GM12872 (cell line): Measurements from ENCODE around the gene TMEM40.

Experiments
- TF ChIP-seq, protein P1 (sequence below): IDR thresholded peaks from 3 replicates; pipeline ENCODE4 v1.5.1; 2011; ENCODE audit warnings: low read depth, mild to moderate bottlenecking, low read length, moderate library complexity; ENCODE audit not compliant: insufficient read depth

Gene TMEM40

DNA sequence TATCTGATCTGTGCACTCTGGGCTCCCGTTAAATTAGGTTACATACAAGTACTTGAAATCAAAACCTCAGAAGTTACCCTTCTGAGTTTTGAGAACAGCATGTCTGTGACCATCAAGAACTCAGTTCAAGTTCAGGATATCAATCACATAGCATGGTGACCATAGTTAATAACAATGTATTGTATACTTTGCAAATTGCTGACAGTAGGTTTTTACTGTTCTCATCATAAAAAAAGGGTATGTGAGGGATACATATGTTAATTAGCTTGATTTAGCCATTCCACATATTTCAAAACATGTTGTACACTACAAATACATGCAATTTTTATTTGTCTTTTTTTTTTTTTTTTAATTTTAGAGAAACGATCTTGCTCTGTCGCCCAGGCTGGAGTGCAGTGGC lies 25.5 kb downstream of the TMEM40 start:
- TF ChIP-seq, protein P1, sequence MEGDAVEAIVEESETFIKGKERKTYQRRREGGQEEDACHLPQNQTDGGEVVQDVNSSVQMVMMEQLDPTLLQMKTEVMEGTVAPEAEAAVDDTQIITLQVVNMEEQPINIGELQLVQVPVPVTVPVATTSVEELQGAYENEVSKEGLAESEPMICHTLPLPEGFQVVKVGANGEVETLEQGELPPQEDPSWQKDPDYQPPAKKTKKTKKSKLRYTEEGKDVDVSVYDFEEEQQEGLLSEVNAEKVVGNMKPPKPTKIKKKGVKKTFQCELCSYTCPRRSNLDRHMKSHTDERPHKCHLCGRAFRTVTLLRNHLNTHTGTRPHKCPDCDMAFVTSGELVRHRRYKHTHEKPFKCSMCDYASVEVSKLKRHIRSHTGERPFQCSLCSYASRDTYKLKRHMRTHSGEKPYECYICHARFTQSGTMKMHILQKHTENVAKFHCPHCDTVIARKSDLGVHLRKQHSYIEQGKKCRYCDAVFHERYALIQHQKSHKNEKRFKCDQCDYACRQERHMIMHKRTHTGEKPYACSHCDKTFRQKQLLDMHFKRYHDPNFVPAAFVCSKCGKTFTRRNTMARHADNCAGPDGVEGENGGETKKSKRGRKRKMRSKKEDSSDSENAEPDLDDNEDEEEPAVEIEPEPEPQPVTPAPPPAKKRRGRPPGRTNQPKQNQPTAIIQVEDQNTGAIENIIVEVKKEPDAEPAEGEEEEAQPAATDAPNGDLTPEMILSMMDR, result no peak

DNA sequence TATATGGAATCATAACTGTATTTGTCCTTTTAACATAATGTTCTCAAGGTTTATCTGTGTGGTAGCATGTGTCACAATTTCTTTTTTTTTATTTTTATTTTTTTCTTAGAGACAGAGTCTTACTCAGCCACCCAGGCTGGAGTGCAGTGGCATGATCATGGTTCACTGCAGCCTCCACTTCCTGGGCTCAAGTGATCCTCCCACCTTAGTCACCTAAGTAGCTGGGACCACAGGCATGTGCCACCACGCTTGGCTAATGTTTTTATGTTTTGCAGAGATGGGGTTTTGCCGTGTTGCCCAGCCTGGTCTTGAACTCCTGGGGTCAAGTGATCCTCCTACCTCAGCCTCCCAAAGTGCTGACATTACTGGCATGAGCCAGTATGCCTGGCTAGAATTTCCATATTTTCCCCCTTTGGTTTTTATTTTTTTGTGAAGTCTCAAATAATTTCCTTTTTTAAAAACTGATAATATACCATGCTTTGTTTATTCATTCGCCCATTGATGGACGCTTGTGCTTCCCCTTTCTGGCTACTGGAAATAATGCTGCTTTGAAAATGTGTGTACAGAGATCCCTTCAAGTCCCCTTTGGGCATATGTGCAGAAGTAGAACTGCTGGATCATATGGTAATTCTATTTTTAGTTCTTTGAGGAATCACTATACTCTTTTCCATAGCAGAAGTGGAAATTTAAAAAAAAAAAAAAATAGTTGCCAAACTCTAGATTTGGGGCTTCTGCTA lies 28.4 kb downstream of the TMEM40 start:
- TF ChIP-seq, protein P1, result no peak

DNA sequence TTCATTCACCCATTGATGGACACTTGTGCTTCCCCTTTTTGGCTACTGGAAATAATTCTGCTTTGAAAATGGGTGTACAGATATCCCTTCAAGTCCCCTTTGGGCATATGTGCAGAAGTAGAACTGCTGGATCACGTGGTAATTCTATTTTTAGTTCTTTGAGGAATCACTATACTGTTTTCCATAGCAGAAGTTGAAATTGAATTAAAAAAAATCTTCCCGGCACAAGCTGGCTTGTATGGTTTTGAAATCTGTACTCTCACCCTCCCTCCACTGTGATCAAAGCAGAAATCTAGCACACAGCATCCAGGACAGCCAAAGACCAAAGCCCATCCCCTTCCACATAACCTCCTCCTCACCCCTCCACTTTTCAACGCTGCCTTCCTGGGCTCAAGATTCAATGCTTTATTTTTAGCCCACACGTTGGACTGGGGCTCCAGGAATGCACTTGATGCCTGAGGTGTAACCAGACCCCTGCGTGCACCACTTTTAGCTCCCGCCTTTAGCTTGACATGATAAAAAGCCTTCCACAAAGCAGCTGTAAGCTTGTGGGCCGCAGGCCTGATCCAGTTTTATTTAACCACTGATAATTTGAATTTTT lies 29.9 kb downstream of the TMEM40 start:
- TF ChIP-seq, protein P1, result no peak

DNA sequence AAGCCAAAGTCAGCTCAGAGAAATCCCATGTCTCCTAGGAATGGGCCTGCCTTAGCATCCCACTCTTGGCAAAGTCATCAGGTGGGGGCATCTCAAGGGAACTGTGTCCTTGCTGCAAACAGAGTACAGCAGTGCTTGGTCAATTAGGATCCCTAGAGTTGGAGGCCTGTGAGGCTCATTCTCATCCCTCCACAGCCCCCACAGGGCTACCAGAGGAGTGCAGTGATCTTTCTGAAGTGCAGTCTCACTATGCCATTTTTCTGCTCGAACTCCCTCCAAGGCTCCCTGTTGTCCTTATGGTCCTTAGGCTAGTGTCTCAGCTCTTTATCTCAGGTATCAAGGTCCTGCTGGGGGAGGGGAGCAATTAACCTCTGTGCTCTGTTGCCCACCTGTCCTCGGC lies 31.1 kb downstream of the TMEM40 start:
- TF ChIP-seq, protein P1, result no peak

DNA sequence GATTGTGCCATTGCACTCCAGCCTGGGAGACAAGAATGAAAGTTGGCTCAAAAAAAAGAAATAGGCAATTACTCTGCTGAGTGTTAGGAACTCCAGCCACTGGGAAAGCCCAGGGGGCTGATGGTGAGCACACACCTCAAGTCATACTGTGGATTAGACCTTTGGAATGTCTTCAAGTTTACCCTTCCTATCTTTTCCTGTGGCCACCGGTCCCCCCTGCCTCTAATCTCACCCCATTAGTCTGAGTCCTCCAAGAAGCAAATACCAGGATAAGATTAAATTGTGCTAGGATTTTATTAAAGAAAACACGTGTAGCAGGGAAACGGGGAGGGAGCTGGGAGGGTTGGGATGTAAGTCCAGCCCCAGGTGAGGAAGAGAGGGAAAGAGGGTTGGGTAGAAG lies 31.6 kb downstream of the TMEM40 start:
- TF ChIP-seq, protein P1, result no peak

DNA sequence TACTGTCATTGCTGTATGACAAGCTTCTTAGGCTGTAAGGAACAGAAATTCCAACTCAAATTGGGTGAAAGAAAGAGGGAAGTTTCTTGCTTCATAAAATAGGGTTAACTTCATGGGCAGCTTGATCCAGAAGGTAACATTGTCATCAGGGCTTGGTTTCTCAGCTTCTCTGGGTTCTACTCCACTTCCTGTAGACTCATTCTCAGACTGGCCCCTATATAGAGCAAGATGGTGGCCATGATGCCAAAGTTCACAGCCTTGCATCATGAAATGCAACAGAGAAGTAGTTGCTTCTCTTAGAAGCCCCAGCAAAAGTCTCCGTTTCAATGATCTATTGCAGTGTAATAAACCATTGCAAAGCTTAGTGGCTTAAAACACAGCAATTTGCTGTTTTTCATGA lies 33.6 kb downstream of the TMEM40 start:
- TF ChIP-seq, protein P1, result no peak

DNA sequence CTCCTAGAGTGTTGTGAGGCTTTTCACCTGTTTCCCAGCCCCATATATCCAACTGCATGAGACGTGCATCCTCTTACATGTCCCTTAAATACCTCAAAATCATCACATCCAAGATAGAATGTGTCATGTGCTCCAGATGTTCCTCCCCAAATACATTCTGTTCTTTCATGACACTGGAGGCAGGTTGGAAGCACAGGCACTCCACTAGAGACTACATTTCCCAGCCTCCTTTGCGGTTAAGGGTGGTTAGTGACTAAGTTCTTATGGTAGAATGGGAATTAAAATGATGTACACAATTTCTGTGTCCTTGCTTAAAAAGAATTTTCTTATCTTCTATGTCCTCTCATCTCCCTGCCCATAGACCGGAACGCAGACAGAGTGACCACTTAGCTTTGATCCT lies 34.3 kb downstream of the TMEM40 start:
- TF ChIP-seq, protein P1, result no peak
